WTC11 (cell line): ENCODE data around the gene LSM12. TPM values are rescaled to one million over a fixed set of nuclear protein-coding genes. Genes with fewer than 3 reads are reported as not detected.
"Not testable (repeated sequence)": the region's sequence is repeated elsewhere in the genome, so short reads cannot be mapped to it uniquely, and the experiment has no call there.

Experiments used
- ATAC-seq: fragments of 200-7000 bp; cut with Tn5 transposase; 2 replicates; pipeline ENCODE4 v1.10.0; 2021; ENCODE audit warnings: mild to moderate bottlenecking, moderate library complexity
- CTCF ChIA-PET: fragments of 300-600 bp; sonication (Branson Sonifier 250); formaldehyde crosslinking; loops from one replicate; lab custom pipeline; 2021; ENCODE audit warnings: antibody characterized with exemption; lab: Charles Lee
- POLR2A ChIA-PET: fragments of 350-600 bp; sonication (Branson Sonifier 250); formaldehyde crosslinking; loops from one replicate; lab custom pipeline; 2021; ENCODE audit warnings: antibody characterized with exemption; lab: Charles Lee
- DNase-seq: peaks from one replicate; pipeline ENCODE4 v3.0.0; 2021; ENCODE audit warnings: low spot score
- H3K27ac Mint-ChIP-seq: 2 replicates; pipeline ENCODE4 v1.8.0; 2021; ENCODE audit warnings: mixed read lengths
- H3K27me3 Mint-ChIP-seq: 2 replicates; pipeline ENCODE4 v1.8.0; 2021; ENCODE audit warnings: low read depth, mild to moderate bottlenecking, moderate library complexity, mixed read lengths
- H3K36me3 Mint-ChIP-seq: 2 replicates; pipeline ENCODE4 v1.8.0; 2021; ENCODE audit warnings: mixed read lengths
- H3K4me1 Mint-ChIP-seq: 2 replicates; pipeline ENCODE4 v1.8.0; 2022; ENCODE audit warnings: mixed read lengths
- H3K4me3 Mint-ChIP-seq: 2 replicates; pipeline ENCODE4 v1.8.0; 2021; ENCODE audit warnings: mild to moderate bottlenecking, moderate library complexity, mixed read lengths
- H3K9me3 Mint-ChIP-seq: 2 replicates; pipeline ENCODE4 v1.8.0; 2021; ENCODE audit warnings: mixed read lengths
- AFF4 ChIP-seq: sonication (generic); formaldehyde crosslinking; IDR thresholded peaks from 2 replicates; pipeline ENCODE4 v1.8.1; 2023; ENCODE audit warnings: mild to moderate bottlenecking, missing genetic modification reagents, borderline replicate concordance
- ATF3 ChIP-seq: sonication (generic); formaldehyde crosslinking; conservative IDR thresholded peaks from 2 replicates; pipeline ENCODE4 v1.8.1; 2022; ENCODE audit warnings: mild to moderate bottlenecking, missing genetic modification reagents
- CREB1 ChIP-seq: sonication (generic); formaldehyde crosslinking; IDR thresholded peaks from 2 replicates; pipeline ENCODE4 v1.8.0; 2023; ENCODE audit warnings: mild to moderate bottlenecking, missing genetic modification reagents
- GTF2I ChIP-seq: fragments of 250-450 bp; sonication (Bioruptor Pico); conservative IDR thresholded peaks from 2 replicates; pipeline ENCODE4 v1.4.0; 2021; ENCODE audit warnings: mild to moderate bottlenecking
- IRF2 ChIP-seq: sonication (generic); formaldehyde crosslinking; IDR thresholded peaks from 2 replicates; pipeline ENCODE4 v1.8.0; 2022; ENCODE audit warnings: low read depth, missing genetic modification reagents, borderline replicate concordance
- JAZF1 ChIP-seq: fragments of 250-450 bp; sonication (Bioruptor Pico); IDR thresholded peaks from 2 replicates; pipeline ENCODE4 v1.9.0; 2021; ENCODE audit warnings: moderate library complexity, mild to moderate bottlenecking, inconsistent platforms
- JUN ChIP-seq: sonication (generic); formaldehyde crosslinking; IDR thresholded peaks from 2 replicates; pipeline ENCODE4 v1.8.0; 2023; ENCODE audit warnings: mild to moderate bottlenecking, missing genetic modification reagents
- MAX ChIP-seq: sonication (generic); formaldehyde crosslinking; IDR thresholded peaks from 2 replicates; pipeline ENCODE4 v1.8.0; 2022; ENCODE audit warnings: mild to moderate bottlenecking, missing genetic modification reagents
- SMAD4 ChIP-seq: sonication (generic); formaldehyde crosslinking; IDR thresholded peaks from 2 replicates; pipeline ENCODE4 v1.8.0; 2022; ENCODE audit warnings: mild to moderate bottlenecking, missing genetic modification reagents
- TP53 ChIP-seq: sonication (generic); formaldehyde crosslinking; IDR thresholded peaks from 2 replicates; pipeline ENCODE4 v1.8.1; 2023; ENCODE audit warnings: mild to moderate bottlenecking, missing genetic modification reagents
- ZBTB21 ChIP-seq: sonication (generic); formaldehyde crosslinking; IDR thresholded peaks from 2 replicates; pipeline ENCODE4 v1.8.1; 2023; ENCODE audit warnings: mild to moderate bottlenecking, missing genetic modification reagents, borderline replicate concordance
- ZNF121 ChIP-seq: sonication (generic); formaldehyde crosslinking; IDR thresholded peaks from 2 replicates; pipeline ENCODE4 v1.8.0; 2023; ENCODE audit warnings: missing genetic modification reagents
- ZNF219 ChIP-seq: sonication (generic); formaldehyde crosslinking; IDR thresholded peaks from 2 replicates; pipeline ENCODE4 v1.8.0; 2023; ENCODE audit warnings: missing genetic modification reagents, mild to moderate bottlenecking, borderline replicate concordance
- ZNF281 ChIP-seq: sonication (generic); formaldehyde crosslinking; IDR thresholded peaks from 2 replicates; pipeline ENCODE4 v1.8.0; 2023; ENCODE audit warnings: mild to moderate bottlenecking, missing genetic modification reagents
- ZNF416 ChIP-seq: fragments of 250-450 bp; sonication (Bioruptor Pico); IDR thresholded peaks from 2 replicates; pipeline ENCODE4 v1.9.0; 2021; ENCODE audit warnings: mild to moderate bottlenecking, inconsistent platforms
- total RNA-seq: library from RNA; stranded (reverse); gene quantifications from 3 replicates; pipeline ENCODE4 v1.2.3, GENCODE V29; 2021

LSM12 gene
- total RNA-seq, 1 experiment from 2014 or later: 102 TPM

GRCh38 chr17:44059101-44059892 lies 7.2 kb downstream of the LSM12 start (continued):
- TF ChIP-seq AFF4 (CRISPR knock-in tag) (no peak), ZNF219 (no peak), ZNF281 (CRISPR knock-in tag) (no peak), MAX (CRISPR knock-in tag) (no peak), JUN (no peak), GTF2I (no peak), ZBTB21 (CRISPR knock-in tag) (no peak)

GRCh38 chr17:44053125-44053872 lies 13.2 kb downstream of the LSM12 start:
- CTCF ChIA-PET: no interaction called here
- ATAC-seq: no peak
- Mint-ChIP-seq H3K4me3 (no peak overlapping the region), H3K9me3 (no peaks in the 10 kb centered on the region), H3K4me1 (no peaks in the 10 kb centered on the region), H3K27ac (peak overlapping the region; percentile 73), H3K27me3 (no peaks in the 10 kb centered on the region), H3K36me3 (peaks cover 55% of the 10 kb centered on the region)
- TF ChIP-seq TP53 (CRISPR knock-in tag) (no peak), CREB1 (no peak), JAZF1 (CRISPR knock-in tag) (no peak), IRF2 (no peak), SMAD4 (CRISPR knock-in tag) (no peak), ATF3 (CRISPR knock-in tag) (no peak)
- POLR2A ChIA-PET: no interaction called here
- DNase-seq: no peak

- H3K27me3 Mint-ChIP-seq: no peaks in the 10 kb centered on the region
- H3K36me3 Mint-ChIP-seq: peaks cover 59% of the 10 kb centered on the region
- H3K27ac Mint-ChIP-seq: no peak overlapping the region
- peaks cover 9% of the 10 kb centered on the region for H3K4me1 Mint-ChIP-seq
- ChIA-PET POLR2A (no interaction called here), CTCF (interaction anchor here (1.0 kb wide), 1 partner anchor 119 kb away, joined by 3 read pairs; no protein-coding TSS in a partner anchor)
- ATAC-seq (no peak), DNase-seq (no peak)
- TF ChIP-seq ZNF416 (CRISPR knock-in tag): no peak
- TF ChIP-seq ZNF121: peak; percentile 93
- 0 out of 2 replicates have a peak, but pooled peaks cover 3% of the 10 kb centered on the region for H3K9me3 Mint-ChIP-seq
- no peak overlapping the region for H3K4me3 Mint-ChIP-seq
These were observed 17.0 kb downstream of the LSM12 start for GRCh38 chr17:44049294-44050060.

- CTCF ChIA-PET: interaction anchor here (0.7 kb wide), 1 partner anchor 37 kb away, joined by 4 read pairs; no protein-coding TSS in a partner anchor
- ATAC-seq, H3K4me3 Mint-ChIP-seq, H3K9me3 Mint-ChIP-seq, POLR2A ChIA-PET, H3K27me3 Mint-ChIP-seq, DNase-seq: not testable (repeated sequence)
- H3K36me3 Mint-ChIP-seq: peaks cover 37% of the 10 kb centered on the region
- peaks cover 16% of the 10 kb centered on the region for H3K4me1 Mint-ChIP-seq
- peak overlapping the region; percentile 57; the same call in 1 of the 2 replicates for H3K27ac Mint-ChIP-seq
These were observed 19.6 kb downstream of the LSM12 start for GRCh38 chr17:44046893-44047292.
